PC-9 (cell line): Measurements from ENCODE around the gene GUCY1A2. TPM values are rescaled to one million over a fixed set of nuclear protein-coding genes. Genes with fewer than 3 reads are reported as not detected.

ENCODE experiments used
- BruUV-seq: library from RNA; stranded (reverse); fragments of 400-500 nt; replicated peaks from 2 replicates; lab custom pipeline; 2021; lab: Mats Ljungman, UMichigan
- CTCF ChIA-PET: fragments of 300-600 bp; sonication (Branson Sonifier 250); formaldehyde crosslinking; loops from one replicate; lab custom pipeline; 2022; ENCODE audit warnings: antibody characterized with exemption; lab: Charles Lee
- POLR2A ChIA-PET: fragments of 300-600 bp; sonication (Branson Sonifier 250); formaldehyde crosslinking; loops from one replicate; lab custom pipeline; 2022; ENCODE audit warnings: antibody characterized with exemption; ENCODE audit not compliant: unreplicated experiment; lab: Charles Lee
- DNase-seq, 2 experiments: peaks; one replicate each; pipeline versions ENCODE4 v3.0.0 to v3.0.0-alpha.2; 2015 to 2022; ENCODE audit warnings: mixed read lengths in 1 of 2
- H2AFZ ChIP-seq: fragments of 200-600 bp; sonication (generic); 2 replicates; pipeline ENCODE4 v1.8.1; 2017; ENCODE audit warnings: antibody characterized with exemption
- H3F3A ChIP-seq: fragments of 200-600 bp; sonication (generic); 2 replicates; pipeline ENCODE4 v1.8.1; 2017; ENCODE audit warnings: antibody characterized with exemption, mild to moderate bottlenecking, low read depth; ENCODE audit not compliant: insufficient read depth
- H3K27ac ChIP-seq: fragments of 200-600 bp; sonication (generic); 2 replicates; pipeline ENCODE4 v1.6.1; 2016; ENCODE audit warnings: mixed run types
- H3K27me3 ChIP-seq: fragments of 200-600 bp; sonication (generic); 2 replicates; pipeline ENCODE4 v1.6.1; 2016; ENCODE audit warnings: low read depth, mixed run types; ENCODE audit not compliant: insufficient read depth
- H3K36me3 ChIP-seq: fragments of 200-600 bp; sonication (generic); 2 replicates; pipeline ENCODE4 v1.6.1; 2016; ENCODE audit warnings: low read depth, mixed run types
- H3K4me1 ChIP-seq: fragments of 200-600 bp; sonication (generic); replicated peaks from 2 replicates; pipeline ENCODE4 v1.6.1; 2016; ENCODE audit warnings: mixed run types; ENCODE audit not compliant: insufficient read depth
- H3K4me2 ChIP-seq: fragments of 200-600 bp; sonication (generic); 2 replicates; pipeline ENCODE4 v1.6.1; 2017; ENCODE audit warnings: mixed run types
- H3K4me3 ChIP-seq: fragments of 200-600 bp; sonication (generic); 2 replicates; pipeline ENCODE4 v1.6.1; 2016; ENCODE audit warnings: mixed run types
- H3K79me2 ChIP-seq: fragments of 200-600 bp; sonication (generic); 2 replicates; pipeline ENCODE4 v1.6.1; 2017; ENCODE audit warnings: low read depth, mixed run types
- H3K9me2 ChIP-seq: fragments of 200-600 bp; sonication (generic); 2 replicates; pipeline ENCODE4 v1.8.1; 2017; ENCODE audit warnings: mild to moderate bottlenecking; ENCODE audit not compliant: insufficient read depth
- H3K9me3 ChIP-seq: fragments of 200-600 bp; sonication (generic); 2 replicates; pipeline ENCODE4 v1.8.1; 2016; ENCODE audit warnings: low read depth; ENCODE audit not compliant: insufficient read depth
- H4K20me1 ChIP-seq: fragments of 200-600 bp; sonication (generic); 2 replicates; pipeline ENCODE4 v1.8.1; 2017; ENCODE audit not compliant: insufficient read depth
- EZH2 ChIP-seq: fragments of 200-600 bp; sonication (generic); IDR thresholded peaks from 2 replicates; pipeline ENCODE4 v1.8.0; 2017; ENCODE audit warnings: antibody characterized with exemption, low read depth
- intact Hi-C: fragments of 100-400 bp; cut with micrococcal nuclease; formaldehyde crosslinking; loops from one replicate; pipeline ENCODE4 v1.10.0; 2022; ENCODE audit not compliant: unreplicated experiment
- total RNA-seq: library from RNA; stranded (reverse); gene quantifications from 2 replicates; pipeline ENCODE4 v1.2.3, GENCODE V29; 2021
- TF ChIP-seq, protein P1 (sequence below): fragments of 200-600 bp; sonication (generic); conservative IDR thresholded peaks from 2 replicates; pipeline ENCODE4 v1.6.1; 2017; ENCODE audit warnings: mixed run types, antibody characterized with exemption, mild to moderate bottlenecking, moderate library complexity

Gene GUCY1A2
- total RNA-seq, 1 experiment from 2014 or later: not detected

- H3K9me3 ChIP-seq: no peaks in the 10 kb centered on the region
- H3K4me3 ChIP-seq: no peak overlapping the region
- BruUV-seq: no TSS peak
- no peak overlapping the region for H3K4me2 ChIP-seq
- no peaks in the 10 kb centered on the region for H4K20me1 ChIP-seq
- no peaks in the 10 kb centered on the region for H3K4me1 ChIP-seq
- intact Hi-C loops: no loop called here
- ChIA-PET CTCF (no interaction called here), POLR2A (no interaction called here)
- H3K36me3 ChIP-seq: no peaks in the 10 kb centered on the region
- H3K27ac ChIP-seq: no peak overlapping the region
- no peaks in the 10 kb centered on the region for H3K27me3 ChIP-seq
- no peak overlapping the region for H2AFZ ChIP-seq
- H3F3A ChIP-seq: no peaks in the 10 kb centered on the region
- peaks cover 3% of the 10 kb centered on the region; the same call in 1 of the 2 replicates for H3K9me2 ChIP-seq
- no peaks in the 10 kb centered on the region for H3K79me2 ChIP-seq
- TF ChIP-seq EZH2: no peak
- TF ChIP-seq, protein P1, sequence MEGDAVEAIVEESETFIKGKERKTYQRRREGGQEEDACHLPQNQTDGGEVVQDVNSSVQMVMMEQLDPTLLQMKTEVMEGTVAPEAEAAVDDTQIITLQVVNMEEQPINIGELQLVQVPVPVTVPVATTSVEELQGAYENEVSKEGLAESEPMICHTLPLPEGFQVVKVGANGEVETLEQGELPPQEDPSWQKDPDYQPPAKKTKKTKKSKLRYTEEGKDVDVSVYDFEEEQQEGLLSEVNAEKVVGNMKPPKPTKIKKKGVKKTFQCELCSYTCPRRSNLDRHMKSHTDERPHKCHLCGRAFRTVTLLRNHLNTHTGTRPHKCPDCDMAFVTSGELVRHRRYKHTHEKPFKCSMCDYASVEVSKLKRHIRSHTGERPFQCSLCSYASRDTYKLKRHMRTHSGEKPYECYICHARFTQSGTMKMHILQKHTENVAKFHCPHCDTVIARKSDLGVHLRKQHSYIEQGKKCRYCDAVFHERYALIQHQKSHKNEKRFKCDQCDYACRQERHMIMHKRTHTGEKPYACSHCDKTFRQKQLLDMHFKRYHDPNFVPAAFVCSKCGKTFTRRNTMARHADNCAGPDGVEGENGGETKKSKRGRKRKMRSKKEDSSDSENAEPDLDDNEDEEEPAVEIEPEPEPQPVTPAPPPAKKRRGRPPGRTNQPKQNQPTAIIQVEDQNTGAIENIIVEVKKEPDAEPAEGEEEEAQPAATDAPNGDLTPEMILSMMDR: no peak
- no peak for DNase-seq
Observed at GRCh38 chr11:106670069-106670468, 348.2 kb downstream of the GUCY1A2 start.

GRCh38 chr11:106668147-106668546, 350.1 kb downstream of the GUCY1A2 start:
- DNase-seq: no peak
- Histone ChIP-seq H3K27ac (no peak overlapping the region), H3K79me2 (no peaks in the 10 kb centered on the region), H3F3A (no peaks in the 10 kb centered on the region), H3K36me3 (no peaks in the 10 kb centered on the region), H3K4me1 (no peaks in the 10 kb centered on the region), H3K4me3 (no peak overlapping the region), H3K4me2 (no peak overlapping the region), H3K9me3 (no peaks in the 10 kb centered on the region), H4K20me1 (no peaks in the 10 kb centered on the region), H3K9me2 (peaks cover 3% of the 10 kb centered on the region; the same call in 1 of the 2 replicates), H3K27me3 (no peaks in the 10 kb centered on the region), H2AFZ (no peak overlapping the region)
- intact Hi-C loops: no loop called here
- ChIA-PET POLR2A (no interaction called here), CTCF (no interaction called here)
- TF ChIP-seq EZH2: no peak
- TF ChIP-seq, protein P1: no peak
- BruUV-seq: no TSS peak

DNA sequence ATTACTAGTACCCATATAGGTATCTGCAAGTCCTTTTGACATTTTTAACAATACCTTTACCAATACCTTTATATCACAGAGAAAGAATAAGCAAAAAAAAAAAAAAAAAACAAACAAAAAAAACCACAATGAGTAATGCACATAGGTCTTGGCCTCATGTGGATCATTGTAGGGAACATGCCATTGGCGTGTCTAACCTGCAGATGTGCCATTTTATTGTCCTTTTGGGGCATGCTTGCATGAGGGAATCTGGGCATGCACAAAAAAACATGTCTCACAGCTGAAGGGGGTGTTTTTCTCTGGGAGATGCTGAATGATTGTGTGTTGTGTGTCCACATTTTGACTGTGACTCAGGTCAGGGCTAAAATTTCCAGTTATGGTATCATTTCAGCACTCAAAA, 361.6 kb downstream of the GUCY1A2 start:
- H3K27ac ChIP-seq: no peak overlapping the region
- no peak for DNase-seq
- no peaks in the 10 kb centered on the region for H3K9me3 ChIP-seq
- no peaks in the 10 kb centered on the region for H3K27me3 ChIP-seq
- ChIA-PET POLR2A (no interaction called here), CTCF (no interaction called here)
- no peaks in the 10 kb centered on the region for H3K9me2 ChIP-seq
- intact Hi-C loops: no loop called here
- H4K20me1 ChIP-seq: no peaks in the 10 kb centered on the region
- H3K4me1 ChIP-seq: no peaks in the 10 kb centered on the region
- TF ChIP-seq EZH2: no peak
- TF ChIP-seq, protein P1: no peak
- H3K4me3 ChIP-seq: no peak overlapping the region
- H3K36me3 ChIP-seq: no peaks in the 10 kb centered on the region
- no peaks in the 10 kb centered on the region for H3K79me2 ChIP-seq
- H2AFZ ChIP-seq: no peak overlapping the region
- no peaks in the 10 kb centered on the region; the same call in 1 of the 2 replicates for H3F3A ChIP-seq
- BruUV-seq: no TSS peak
- H3K4me2 ChIP-seq: no peak overlapping the region
